ENCODE measurements around the gene MS4A7. TPM values are rescaled to one million over a fixed set of nuclear protein-coding genes. Genes with fewer than 3 reads are reported as not detected.

The MS4A7 gene
- total RNA-seq (19.5 TPM), polyA plus RNA-seq (10.8 TPM)

GRCh38 chr11:60378354-60378753 lies at the start of gene MS4A7:
Gene MS4A7 (plus strand): TSS chr11:60378532. CDS start chr11:60383142, 4,610 bp downstream.
- no peaks in the 10 kb centered on the region for H3K36me3 ChIP-seq (ENCODE audit: insufficient read depth)
- H3K4me3 ChIP-seq (ENCODE audit: low read depth, low read length) = no peak within 1 kb of the TSS
- H3K4me1 ChIP-seq (ENCODE audit: insufficient read depth) = no peaks in the 10 kb centered on the region
- no peak within 1 kb of the TSS for H3K27ac ChIP-seq (ENCODE audit: low read depth)
- DNase-seq (ENCODE audit: extremely low spot score) = no peak
- 48% methylated on average over 3 of the region's 3 CpGs for WGBS

- WGBS = 0% methylated on average over 3 of the region's 3 CpGs
Measured at GRCh38 chr11:60332846-60333245, 45.5 kb upstream of the MS4A7 start.

GRCh38 chr11:60334005-60334620 lies 44.2 kb upstream of the MS4A7 start:
- DNase-seq (ENCODE audit: extremely low spot score) = no peak
- H3K27ac ChIP-seq (ENCODE audit: low read depth) = no peak overlapping the region
- H3K36me3 ChIP-seq (ENCODE audit: insufficient read depth) = no peaks in the 10 kb centered on the region
- H3K4me1 ChIP-seq (ENCODE audit: insufficient read depth) = no peaks in the 10 kb centered on the region
- 26% methylated on average over 2 of the region's 2 CpGs for WGBS
- H3K4me3 ChIP-seq (ENCODE audit: low read depth, low read length) = no peak overlapping the region

More at GRCh38 chr11:60332846-60333245, 45.5 kb upstream of the MS4A7 start:
- DNase-seq (ENCODE audit: extremely low spot score) = no peak
- Histone ChIP-seq H3K4me3 (ENCODE audit: low read depth, low read length) (no peak overlapping the region), H3K36me3 (ENCODE audit: insufficient read depth) (no peaks in the 10 kb centered on the region), H3K27ac (ENCODE audit: low read depth) (no peak overlapping the region), H3K4me1 (ENCODE audit: insufficient read depth) (no peaks in the 10 kb centered on the region)

- no peak overlapping the region for H3K4me3 ChIP-seq (ENCODE audit: low read depth, low read length)
- no peak overlapping the region for H3K27ac ChIP-seq (ENCODE audit: low read depth)
- 90% methylated on average over 7 of the region's 7 CpGs for WGBS
- H3K36me3 ChIP-seq (ENCODE audit: insufficient read depth) = no peaks in the 10 kb centered on the region
- no peak for DNase-seq (ENCODE audit: extremely low spot score)
- no peaks in the 10 kb centered on the region for H3K4me1 ChIP-seq (ENCODE audit: insufficient read depth)
Measured at GRCh38 chr11:60336767-60337391, 41.5 kb upstream of the MS4A7 start.

- no peaks in the 10 kb centered on the region for H3K4me1 ChIP-seq (ENCODE audit: insufficient read depth)
- no peak overlapping the region for H3K4me3 ChIP-seq (ENCODE audit: low read depth, low read length)
- no peak overlapping the region for H3K27ac ChIP-seq (ENCODE audit: low read depth)
- no peak for DNase-seq (ENCODE audit: extremely low spot score)
- no peaks in the 10 kb centered on the region for H3K36me3 ChIP-seq (ENCODE audit: insufficient read depth)
- 23% methylated on average over 2 of the region's 2 CpGs for WGBS
Measured at GRCh38 chr11:60338053-60338452, 40.3 kb upstream of the MS4A7 start.

- no peak overlapping the region for H3K4me3 ChIP-seq (ENCODE audit: low read depth, low read length)
- WGBS = 52% methylated on average over 3 of the region's 3 CpGs
- H3K36me3 ChIP-seq (ENCODE audit: insufficient read depth) = no peaks in the 10 kb centered on the region
- DNase-seq (ENCODE audit: extremely low spot score) = no peak
- no peak overlapping the region for H3K27ac ChIP-seq (ENCODE audit: low read depth)
- no peaks in the 10 kb centered on the region for H3K4me1 ChIP-seq (ENCODE audit: insufficient read depth)
Measured at GRCh38 chr11:60339356-60339755, 39.0 kb upstream of the MS4A7 start.

GRCh38 chr11:60343094-60343704 lies 35.1 kb upstream of the MS4A7 start:
- WGBS = 74% methylated on average over 10 of the region's 10 CpGs
- Histone ChIP-seq H3K27ac (ENCODE audit: low read depth) (no peak overlapping the region), H3K36me3 (ENCODE audit: insufficient read depth) (no peaks in the 10 kb centered on the region), H3K4me3 (ENCODE audit: low read depth, low read length) (no peak overlapping the region), H3K4me1 (ENCODE audit: insufficient read depth) (no peaks in the 10 kb centered on the region)
- DNase-seq (ENCODE audit: extremely low spot score) = no peak

- Histone ChIP-seq H3K4me3 (ENCODE audit: low read depth, low read length) (no peak overlapping the region), H3K27ac (ENCODE audit: low read depth) (no peak overlapping the region), H3K36me3 (ENCODE audit: insufficient read depth) (no peaks in the 10 kb centered on the region), H3K4me1 (ENCODE audit: insufficient read depth) (no peaks in the 10 kb centered on the region)
- DNase-seq (ENCODE audit: extremely low spot score) = no peak
- 95% methylated on average over 2 of the region's 2 CpGs for WGBS
Measured at GRCh38 chr11:60344146-60344545, 34.2 kb upstream of the MS4A7 start.

- H3K4me1 ChIP-seq (ENCODE audit: insufficient read depth) = no peaks in the 10 kb centered on the region
- H3K4me3 ChIP-seq (ENCODE audit: low read depth, low read length) = no peak overlapping the region
- no peak for DNase-seq (ENCODE audit: extremely low spot score)
- H3K27ac ChIP-seq (ENCODE audit: low read depth) = no peak overlapping the region
- no peaks in the 10 kb centered on the region for H3K36me3 ChIP-seq (ENCODE audit: insufficient read depth)
Measured at GRCh38 chr11:60345489-60345888, 32.8 kb upstream of the MS4A7 start.

GRCh38 chr11:60347084-60347797 lies 31.1 kb upstream of the MS4A7 start:
- no peak for DNase-seq (ENCODE audit: extremely low spot score)
- 84% methylated on average over 2 of the region's 2 CpGs for WGBS
- Histone ChIP-seq H3K36me3 (ENCODE audit: insufficient read depth) (no peaks in the 10 kb centered on the region), H3K27ac (ENCODE audit: low read depth) (no peak overlapping the region), H3K4me3 (ENCODE audit: low read depth, low read length) (no peak overlapping the region), H3K4me1 (ENCODE audit: insufficient read depth) (no peaks in the 10 kb centered on the region)

- 69% methylated on average over 2 of the region's 2 CpGs for WGBS
- Histone ChIP-seq H3K36me3 (ENCODE audit: insufficient read depth) (no peaks in the 10 kb centered on the region), H3K4me3 (ENCODE audit: low read depth, low read length) (no peak overlapping the region), H3K27ac (ENCODE audit: low read depth) (no peak overlapping the region), H3K4me1 (ENCODE audit: insufficient read depth) (no peaks in the 10 kb centered on the region)
- DNase-seq (ENCODE audit: extremely low spot score) = no peak
Measured at GRCh38 chr11:60348116-60348515, 30.2 kb upstream of the MS4A7 start.

GRCh38 chr11:60349990-60350389 lies 28.3 kb upstream of the MS4A7 start:
- Histone ChIP-seq H3K4me1 (ENCODE audit: insufficient read depth) (no peaks in the 10 kb centered on the region), H3K4me3 (ENCODE audit: low read depth, low read length) (no peak overlapping the region), H3K27ac (ENCODE audit: low read depth) (no peak overlapping the region), H3K36me3 (ENCODE audit: insufficient read depth) (no peaks in the 10 kb centered on the region)
- 78% methylated on average over 1 of the region's 1 CpG for WGBS
- no peak for DNase-seq (ENCODE audit: extremely low spot score)

- no peak for DNase-seq (ENCODE audit: extremely low spot score)
- Histone ChIP-seq H3K4me1 (ENCODE audit: insufficient read depth) (no peaks in the 10 kb centered on the region), H3K27ac (ENCODE audit: low read depth) (no peak overlapping the region), H3K36me3 (ENCODE audit: insufficient read depth) (no peaks in the 10 kb centered on the region), H3K4me3 (ENCODE audit: low read depth, low read length) (no peak overlapping the region)
- 34% methylated on average over 2 of the region's 2 CpGs for WGBS
Measured at GRCh38 chr11:60357771-60358170, 20.6 kb upstream of the MS4A7 start.

- H3K4me3 ChIP-seq (ENCODE audit: low read depth, low read length) = no peak overlapping the region
- no peaks in the 10 kb centered on the region for H3K4me1 ChIP-seq (ENCODE audit: insufficient read depth)
- H3K27ac ChIP-seq (ENCODE audit: low read depth) = no peak overlapping the region
- WGBS = 80% methylated on average over 4 of the region's 4 CpGs
- DNase-seq (ENCODE audit: extremely low spot score) = no peak
- H3K36me3 ChIP-seq (ENCODE audit: insufficient read depth) = no peaks in the 10 kb centered on the region
Measured at GRCh38 chr11:60360621-60361020, 17.7 kb upstream of the MS4A7 start.

Measured in urinary bladder (tissue), 4 donors.